ENCODE data around the gene SMIM43. TPM values are rescaled to one million over a fixed set of nuclear protein-coding genes. Genes with fewer than 3 reads are reported as not detected.
A peak's percentile ranks its signal among the peaks of the same experiment; 100 is the strongest.
"Not testable (repeated sequence)": the region's sequence is repeated elsewhere in the genome, so short reads cannot be mapped to it uniquely, and the experiment has no call there.

SMIM43 gene
- total RNA-seq, 1 experiment from 2014 or later, result not detected

GRCh38 chr4:121758925-121759568, 5.9 kb downstream of the SMIM43 start:
- Histone ChIP-seq H3K36me3 (ENCODE audit: low read depth, low read length) (no peaks in the 10 kb centered on the region), H4K20me1 (ENCODE audit: low read length) (no peaks in the 10 kb centered on the region), H3K9ac (ENCODE audit: low read length) (no peak overlapping the region), H3K4me1 (ENCODE audit: insufficient read depth, low read length) (no peaks in the 10 kb centered on the region), H3K4me2 (ENCODE audit: low read length) (no peak overlapping the region), H3K9me2 (replicated peaks; ENCODE audit: low read length) (no peaks in the 10 kb centered on the region), H2AFZ (ENCODE audit: low read length) (no peak overlapping the region), H3K79me2 (ENCODE audit: low read length) (no peaks in the 10 kb centered on the region), H3K27me3 (ENCODE audit: low read length) (no peaks in the 10 kb centered on the region), H3F3A (ENCODE audit: low read length, unreplicated experiment) (no peaks in the 10 kb centered on the region), H3K9me3 (ENCODE audit: low read length) (no peaks in the 10 kb centered on the region), H3K27ac (ENCODE audit: low read length) (no peak overlapping the region), H3K4me3 (ENCODE audit: low read length) (no peak overlapping the region)
- ChIA-PET CTCF (no interaction called here), POLR2A (ENCODE audit: unreplicated experiment) (no interaction called here)
- TF ChIP-seq EZH2 (IDR thresholded peaks at IDR 0.05; ENCODE audit: low read length, unreplicated experiment) (no peak), CTCF (conservative IDR thresholded peaks at IDR 0.05; ENCODE audit: low read depth, low read length) (no peak), EZH2phosphoT487 (IDR thresholded peaks at IDR 0.05; ENCODE audit: borderline replicate concordance, low read length) (no peak)
- intact Hi-C loops (cut with micrococcal nuclease), result no loop called here
- peak; percentile 32 for DNase-seq
- no TSS peak for BruUV-seq (replicated peaks)
- no peak for ATAC-seq

GRCh38 chr4:121752142-121752541, 12.8 kb downstream of the SMIM43 start:
- ATAC-seq (peak; percentile 42; the same call in 1 of the 2 replicates), DNase-seq (peak; percentile 15)
- H3K79me2 ChIP-seq (ENCODE audit: low read length); H3K4me1 ChIP-seq (ENCODE audit: insufficient read depth, low read length); H3K9ac ChIP-seq (ENCODE audit: low read length); H3K27ac ChIP-seq (ENCODE audit: low read length); H3K9me2 ChIP-seq (replicated peaks; ENCODE audit: low read length); CTCF ChIA-PET; H3K4me2 ChIP-seq (ENCODE audit: low read length); H3K4me3 ChIP-seq (ENCODE audit: low read length); H3K9me3 ChIP-seq (ENCODE audit: low read length); POLR2A ChIA-PET (ENCODE audit: unreplicated experiment); H4K20me1 ChIP-seq (ENCODE audit: low read length); H3K27me3 ChIP-seq (ENCODE audit: low read length); BruUV-seq (replicated peaks); H3K36me3 ChIP-seq (ENCODE audit: low read depth, low read length); intact Hi-C loops (cut with micrococcal nuclease); H3F3A ChIP-seq (ENCODE audit: low read length, unreplicated experiment); H2AFZ ChIP-seq (ENCODE audit: low read length): not testable (repeated sequence)

GRCh38 chr4:121749225-121749624, 15.7 kb downstream of the SMIM43 start:
- Histone ChIP-seq H3K27ac (ENCODE audit: low read length) (no peak overlapping the region), H3K4me2 (ENCODE audit: low read length) (no peak overlapping the region), H2AFZ (ENCODE audit: low read length) (no peak overlapping the region), H3K27me3 (ENCODE audit: low read length) (no peaks in the 10 kb centered on the region), H3K9me2 (replicated peaks; ENCODE audit: low read length) (no peaks in the 10 kb centered on the region), H3F3A (ENCODE audit: low read length, unreplicated experiment) (no peaks in the 10 kb centered on the region), H4K20me1 (ENCODE audit: low read length) (no peaks in the 10 kb centered on the region), H3K4me3 (ENCODE audit: low read length) (no peak overlapping the region), H3K4me1 (ENCODE audit: insufficient read depth, low read length) (peaks cover 4% of the 10 kb centered on the region; the same call in 1 of the 2 replicates), H3K9ac (ENCODE audit: low read length) (no peak overlapping the region), H3K36me3 (ENCODE audit: low read depth, low read length) (no peaks in the 10 kb centered on the region), H3K9me3 (ENCODE audit: low read length) (no peaks in the 10 kb centered on the region), H3K79me2 (ENCODE audit: low read length) (no peaks in the 10 kb centered on the region)
- TF ChIP-seq EZH2phosphoT487 (IDR thresholded peaks at IDR 0.05; ENCODE audit: borderline replicate concordance, low read length), result no peak
- TF ChIP-seq EZH2 (IDR thresholded peaks at IDR 0.05; ENCODE audit: low read length, unreplicated experiment), result no peak
- no peak for TF ChIP-seq CTCF (conservative IDR thresholded peaks at IDR 0.05; ENCODE audit: low read depth, low read length)
- no TSS peak for BruUV-seq (replicated peaks)
- CTCF ChIA-PET, result no interaction called here
- no peak for ATAC-seq
- intact Hi-C loops (cut with micrococcal nuclease), result no loop called here
- no peak for DNase-seq
- POLR2A ChIA-PET (ENCODE audit: unreplicated experiment), result no interaction called here

Data from PC-3 (cell line).